ENCODE data around the gene AFTPH. TPM values are rescaled to one million over a fixed set of nuclear protein-coding genes. Genes with fewer than 3 reads are reported as not detected.

AFTPH gene
- total RNA-seq, 1 experiment from 2014 or later, result 19.0 TPM

DNA sequence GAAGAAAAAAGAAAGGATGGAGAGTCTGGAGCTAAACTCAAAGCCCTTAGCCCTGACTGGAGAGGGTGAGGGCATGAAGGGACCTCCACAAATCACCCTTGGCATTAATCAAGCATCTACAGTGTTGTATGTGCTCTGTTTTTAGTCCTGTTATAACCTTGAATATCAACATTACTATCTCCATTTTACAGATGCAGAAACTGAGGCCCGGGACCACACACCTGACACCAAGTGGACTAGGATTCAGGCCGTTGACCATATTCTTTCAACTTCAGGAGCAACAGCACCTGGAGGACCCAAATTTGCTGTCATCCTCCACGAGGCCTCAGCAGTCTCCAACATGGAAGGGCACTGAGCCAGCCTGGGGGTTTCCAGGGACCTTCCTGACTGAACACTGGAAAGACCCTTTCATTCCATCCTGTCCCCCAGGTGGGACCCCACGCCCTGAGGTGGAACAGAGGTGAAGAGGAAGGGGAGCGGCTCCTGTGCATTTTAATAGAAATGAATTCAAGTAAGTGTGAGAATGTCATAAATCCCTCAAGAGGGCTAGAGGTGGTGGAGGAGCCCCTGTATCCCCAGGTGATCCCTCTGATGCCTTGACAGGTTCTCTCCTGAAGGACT is 88.6 kb downstream of the AFTPH start:
- no peak for DNase-seq (ENCODE audit: low read depth)

- no peak for DNase-seq (ENCODE audit: low read depth)
These were observed 89.1 kb downstream of the AFTPH start for GRCh38 chr2:64613276-64613675.

DNA sequence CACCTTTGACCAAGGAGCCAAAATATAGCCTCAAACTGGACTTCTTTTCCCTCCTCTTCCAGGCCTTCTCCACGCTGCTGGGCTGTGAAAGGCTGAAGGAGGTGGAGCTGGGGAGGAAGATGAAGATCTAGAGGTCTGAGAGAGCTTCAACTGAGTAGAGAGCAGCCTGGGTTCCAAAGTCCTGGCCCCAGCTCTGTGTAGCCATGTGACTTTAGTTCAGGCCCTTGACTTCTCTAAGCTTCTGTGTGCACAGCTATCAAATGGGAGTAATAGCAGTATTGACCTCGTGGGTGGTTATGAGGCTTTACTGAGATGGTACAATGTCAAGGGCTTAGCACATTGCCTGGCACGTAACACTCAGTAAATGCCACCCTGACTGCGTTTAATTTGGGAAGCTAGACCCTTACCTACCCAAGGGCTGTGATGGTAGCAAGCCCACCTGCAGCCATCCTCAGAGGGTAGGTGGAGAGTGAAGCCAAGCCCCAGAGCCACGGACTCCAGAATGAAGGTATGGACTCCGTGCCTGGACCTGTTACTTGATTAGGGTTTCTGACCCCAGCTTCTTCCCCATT is 91.2 kb downstream of the AFTPH start:
- no peak for DNase-seq (ENCODE audit: low read depth)

GRCh38 chr2:64615844-64616536 is 91.9 kb downstream of the AFTPH start:
- no peak for DNase-seq (ENCODE audit: low read depth)

- DNase-seq (ENCODE audit: low read depth), result no peak
These were observed 93.6 kb downstream of the AFTPH start for GRCh38 chr2:64617631-64618151.

DNA sequence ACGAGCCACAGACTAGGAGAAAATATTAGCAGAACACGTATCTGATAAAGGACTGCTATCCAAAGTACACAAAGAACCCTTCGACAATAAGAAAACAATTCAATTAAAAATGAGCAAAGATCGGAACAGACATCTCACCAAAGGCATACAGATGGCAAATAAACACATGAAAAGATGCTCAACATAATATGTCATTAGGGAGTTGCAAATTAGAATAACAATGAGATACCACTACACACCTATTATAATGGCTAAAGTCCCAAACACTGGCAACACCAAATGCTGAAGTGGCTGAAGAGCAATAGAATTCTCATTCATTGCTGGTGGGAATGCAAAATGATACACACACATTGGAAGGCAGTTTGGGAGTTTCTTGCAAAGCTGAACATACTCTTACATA is 96.5 kb downstream of the AFTPH start:
- no peak for DNase-seq (ENCODE audit: low read depth)

- DNase-seq (ENCODE audit: low read depth), result no peak
These were observed 98.5 kb downstream of the AFTPH start for GRCh38 chr2:64622443-64623241.

DNA sequence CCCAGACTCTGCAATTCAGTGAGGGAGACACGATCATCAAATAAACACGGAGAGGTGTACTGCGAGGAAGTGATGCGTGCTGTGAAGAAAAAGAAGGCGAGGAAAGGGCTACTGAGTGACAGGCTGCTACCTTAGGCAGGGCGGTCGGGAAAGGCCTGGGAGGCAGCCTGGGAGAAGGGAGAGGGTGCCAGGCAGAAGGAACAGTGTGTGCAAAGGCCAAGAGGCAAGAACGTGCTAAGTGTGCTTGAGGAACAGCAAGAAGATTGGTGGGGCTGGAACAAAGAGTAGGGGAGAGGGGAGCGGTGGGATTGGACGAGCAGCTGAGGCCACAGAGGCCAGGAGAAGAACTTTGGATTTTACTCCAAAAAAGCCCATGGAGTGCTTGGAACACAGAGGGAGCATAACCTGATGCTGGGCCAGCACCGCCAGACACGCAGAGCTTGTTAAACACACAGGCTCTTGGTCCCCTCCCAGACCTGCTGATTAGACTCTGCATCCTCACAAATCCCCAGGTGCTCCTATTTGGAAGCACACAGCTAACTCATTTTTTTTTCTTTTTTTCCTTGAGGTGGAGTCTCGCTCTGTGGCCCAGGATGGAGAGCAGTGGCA is 99.2 kb downstream of the AFTPH start:
- DNase-seq (ENCODE audit: low read depth), result no peak

GRCh38 chr2:64624108-64624610 is 100.0 kb downstream of the AFTPH start:
- no peak for DNase-seq (ENCODE audit: low read depth)

GRCh38 chr2:64624862-64625261 is 100.7 kb downstream of the AFTPH start:
- DNase-seq (ENCODE audit: low read depth), result no peak

- no peak for DNase-seq (ENCODE audit: low read depth)
These were observed 101.4 kb downstream of the AFTPH start for GRCh38 chr2:64625299-64626145.

DNA sequence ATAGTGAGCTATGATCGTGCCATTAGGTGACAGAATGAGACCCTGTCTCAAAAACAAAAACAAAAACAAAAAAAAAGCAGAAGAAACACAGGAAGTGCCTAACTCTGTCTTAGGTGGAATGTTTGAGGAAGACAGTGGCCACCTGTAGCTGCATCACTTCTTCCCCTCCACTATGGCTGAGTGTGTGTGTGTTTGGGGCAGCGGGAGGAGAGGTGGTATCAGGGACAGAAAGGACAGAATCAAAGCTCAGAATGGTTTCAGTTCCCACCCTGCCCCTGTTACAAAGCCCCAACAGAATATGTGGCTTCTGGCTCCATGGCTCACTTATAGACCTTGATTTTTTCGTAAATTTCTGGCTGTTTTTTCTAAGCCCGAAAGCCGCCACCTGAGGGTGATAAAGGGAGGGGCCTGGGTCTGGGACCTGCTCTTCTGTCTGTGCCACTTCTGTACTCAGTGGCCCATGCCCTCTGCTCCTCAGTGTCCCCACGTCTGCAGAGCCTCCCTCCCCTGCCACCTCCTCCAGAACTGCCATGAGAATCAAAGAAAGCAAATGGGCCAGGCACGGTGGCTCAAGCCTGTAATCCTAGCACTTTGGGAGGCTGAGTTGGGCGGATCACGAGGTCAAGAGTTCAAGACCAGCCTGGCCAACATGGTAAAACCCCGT is 102.2 kb downstream of the AFTPH start:
- no peak for DNase-seq (ENCODE audit: low read depth)

DNA sequence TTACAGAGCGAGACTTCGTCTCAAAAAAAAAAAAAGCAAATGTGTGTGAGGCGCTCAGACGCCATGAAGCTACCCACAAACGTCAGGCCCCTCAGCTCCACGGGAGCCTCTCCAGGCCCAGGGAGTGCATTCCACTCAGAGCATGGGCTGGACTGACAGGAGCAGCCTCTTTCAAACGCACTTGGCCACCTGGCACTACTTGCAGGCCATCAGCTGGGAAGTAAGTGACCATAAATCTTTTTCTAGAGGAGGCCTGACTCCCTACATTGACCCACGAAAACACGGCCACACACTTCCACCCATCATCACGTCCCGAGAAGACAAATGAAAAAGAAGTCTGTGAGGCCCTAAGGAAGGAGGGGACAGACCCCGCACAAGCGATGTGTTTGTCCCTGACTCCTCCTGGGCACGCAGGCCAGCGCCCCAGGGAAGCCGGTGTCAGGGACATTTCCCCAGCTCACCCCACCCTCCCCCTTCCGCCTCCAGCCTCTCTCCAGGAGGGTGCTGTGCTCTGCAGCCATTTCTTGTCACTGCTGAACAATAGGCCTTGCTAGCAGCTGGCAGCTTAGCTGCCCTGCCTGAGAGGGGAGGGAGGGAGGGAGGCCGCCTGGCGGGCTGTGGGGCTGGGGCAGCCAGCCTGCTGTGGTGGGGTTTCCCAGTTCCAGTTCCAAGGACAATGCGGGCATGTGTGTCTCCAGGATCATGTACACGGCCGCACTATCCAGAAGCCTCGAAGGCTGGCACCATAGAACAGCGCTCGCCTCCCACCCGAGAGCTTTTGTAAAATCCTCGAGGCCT is 103.0 kb downstream of the AFTPH start:
- no peak for DNase-seq (ENCODE audit: low read depth)

DNA sequence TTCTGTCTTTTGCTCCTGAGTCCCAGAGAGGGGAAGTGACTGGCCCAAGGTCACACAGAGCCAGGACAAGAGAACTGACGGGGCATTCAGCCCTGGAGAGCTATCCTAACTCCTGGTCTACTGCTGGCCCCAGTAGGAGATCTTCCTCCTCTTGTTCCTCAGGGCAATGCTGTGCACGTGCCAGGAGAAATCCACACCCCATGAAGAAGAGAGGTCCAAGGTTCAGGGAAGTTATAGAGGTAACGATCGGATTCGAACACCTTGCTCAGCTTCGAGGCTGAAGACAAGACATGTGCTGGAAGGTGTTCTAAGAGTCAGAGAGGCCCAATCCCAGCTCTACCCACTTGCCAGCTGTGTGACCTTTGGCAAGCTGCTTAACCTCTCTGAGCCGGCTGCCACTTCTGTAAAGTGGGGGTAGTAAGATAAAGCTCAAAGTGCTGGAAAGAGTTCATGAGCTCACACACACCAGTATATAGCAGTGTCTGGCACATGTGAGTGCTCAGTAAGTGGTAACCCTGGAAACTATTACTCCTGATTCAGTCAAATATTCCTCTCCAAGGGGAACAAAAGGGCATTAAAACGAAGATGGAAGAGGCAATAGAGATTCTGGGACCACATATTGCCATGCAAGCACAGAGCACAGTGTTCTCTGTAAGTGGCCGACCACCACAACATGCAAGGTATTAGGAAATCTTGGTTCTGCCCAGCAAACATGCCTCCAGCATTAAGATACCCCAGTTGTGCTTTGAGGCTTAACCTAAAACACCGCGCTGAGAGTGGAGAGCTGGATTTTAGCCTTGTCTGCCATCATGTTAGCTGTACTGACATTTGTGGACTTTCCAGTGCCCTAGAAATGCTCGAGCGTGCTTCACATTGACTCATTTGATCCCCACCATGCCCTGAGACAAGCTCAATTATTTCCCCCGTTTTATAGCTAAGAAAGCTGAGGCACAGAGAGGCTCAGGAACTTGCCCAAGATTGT is 104.0 kb downstream of the AFTPH start:
- DNase-seq (ENCODE audit: low read depth), result no peak

DNA sequence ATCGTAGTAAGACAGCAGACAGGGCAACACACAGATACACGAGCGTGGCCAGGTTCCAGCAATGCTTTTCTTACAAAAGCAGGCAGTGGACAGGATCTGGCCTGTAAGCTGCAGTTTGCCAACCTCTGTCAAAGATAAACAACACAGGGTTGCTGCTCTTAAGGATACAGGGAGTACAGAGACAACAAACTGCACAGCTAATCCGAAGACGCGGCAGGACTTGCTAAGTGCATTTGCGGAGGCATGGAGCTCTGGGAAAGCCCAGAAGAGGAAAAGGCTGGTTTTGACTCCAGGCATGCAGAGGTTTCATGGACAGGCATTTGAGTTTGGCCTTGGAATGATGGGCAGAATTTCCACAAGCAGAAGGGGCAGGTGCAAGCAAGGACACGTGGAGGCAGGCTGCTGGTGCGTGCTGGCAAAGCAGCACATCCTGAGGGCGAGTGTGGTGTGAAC is 105.2 kb downstream of the AFTPH start:
- DNase-seq (ENCODE audit: low read depth), result no peak

DNA sequence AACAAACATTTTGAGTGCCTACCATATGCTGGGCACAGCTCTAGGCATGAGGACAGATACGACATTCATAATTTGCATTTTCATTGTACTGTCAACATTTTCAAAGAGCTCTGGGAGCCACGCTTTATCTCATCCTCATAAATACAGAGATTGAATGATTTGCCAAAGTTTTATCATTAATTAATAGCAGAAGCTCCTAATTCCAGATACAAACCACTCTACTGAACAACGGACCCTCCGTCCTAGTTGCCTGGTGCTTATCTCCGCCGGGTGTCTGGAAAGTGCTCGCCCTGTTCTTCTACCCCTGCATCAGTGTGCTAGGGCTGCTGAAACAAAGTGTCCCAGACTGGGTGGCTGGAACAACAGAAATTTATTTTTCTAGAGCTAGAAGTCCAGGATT is 105.7 kb downstream of the AFTPH start:
- no peak for DNase-seq (ENCODE audit: low read depth)

- DNase-seq (ENCODE audit: low read depth), result no peak
These were observed 106.6 kb downstream of the AFTPH start for GRCh38 chr2:64630752-64631151.

DNA sequence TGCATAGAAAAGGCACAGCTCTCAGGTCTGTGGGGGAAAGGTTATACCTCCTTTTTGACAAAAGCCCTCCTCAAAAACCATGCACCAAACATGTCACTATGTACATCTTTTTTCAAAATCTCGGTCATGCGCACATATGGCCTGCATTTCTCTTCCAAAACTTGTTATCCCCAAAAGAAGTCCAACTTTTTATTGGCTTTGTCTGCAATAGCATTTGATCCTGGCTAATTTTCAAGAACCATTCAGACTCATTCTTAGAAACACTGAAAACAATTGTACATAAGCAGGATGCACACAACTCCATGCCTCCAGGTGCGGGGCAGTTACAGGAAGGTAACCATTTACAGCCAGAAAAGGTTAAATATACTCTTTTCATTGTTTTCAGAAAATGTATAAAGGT is 107.6 kb downstream of the AFTPH start:
- no peak for DNase-seq (ENCODE audit: low read depth)

Data from M059J (cell line).